A549 (cell line): ENCODE measurements around the gene DCAF11.

Experiments
- ATOH8 ChIP-seq: fragments of 250-450 bp; sonication (Bioruptor Pico); IDR thresholded peaks from 2 replicates; pipeline ENCODE4 v1.5.0; 2020; ENCODE audit warnings: low read depth, mild to moderate bottlenecking, moderate library complexity
- CBX8 ChIP-seq: fragments of 200-600 bp; sonication (generic); IDR thresholded peaks from 2 replicates; pipeline ENCODE4 v1.6.1; 2016
- CTCF ChIP-seq: fragments of >200 bp; sonication (Bioruptor Twin); formaldehyde crosslinking; IDR thresholded peaks from 3 replicates; pipeline ENCODE4 v1.5.1; 2016
- EP300 ChIP-seq, 2 experiments: fragments of >200 bp; sonication (Bioruptor Twin); formaldehyde crosslinking; IDR thresholded peaks; 2 replicates in 1 of 2; 3 replicates in 1 of 2; pipeline ENCODE4 v1.6.1; 2016 to 2017
- HOXA7 ChIP-seq: fragments of 250-450 bp; sonication (Bioruptor Pico); IDR thresholded peaks from 2 replicates; pipeline ENCODE4 v1.5.0; 2020; ENCODE audit warnings: mild to moderate bottlenecking, moderate library complexity
- JUN ChIP-seq, 2 experiments: fragments of >200 bp; sonication (Bioruptor Twin); formaldehyde crosslinking; IDR thresholded peaks; 2 replicates in 1 of 2; 3 replicates in 1 of 2; pipeline ENCODE4 v1.6.1; 2016 to 2017
- POLR2A ChIP-seq: IDR thresholded peaks from 2 replicates; pipeline ENCODE4 v1.6.1; 2012; ENCODE audit warnings: mild to moderate bottlenecking, low read length
- REST ChIP-seq: fragments of 200-600 bp; sonication (generic); IDR thresholded peaks from 2 replicates; pipeline ENCODE4 v1.6.1; 2016; ENCODE audit warnings: antibody characterized with exemption, mild to moderate bottlenecking, moderate library complexity
- ZFP36 ChIP-seq: fragments of 450-650 bp; IDR thresholded peaks from 2 replicates; pipeline ENCODE4 v1.6.1; 2014; ENCODE audit warnings: borderline replicate concordance; ENCODE audit not compliant: partially characterized antibody
- ZNF302 ChIP-seq: fragments of 250-450 bp; sonication (Bioruptor Pico); IDR thresholded peaks from 2 replicates; pipeline ENCODE4 v1.9.0; 2021; ENCODE audit warnings: inconsistent platforms, mild to moderate bottlenecking, moderate library complexity

- TF ChIP-seq CTCF (no peak), EP300 (IDR thresholded peaks at IDR 0.05) (no peak), JUN (IDR thresholded peaks at IDR 0.05) (no peak), CBX8 (no peak), HOXA7 (CRISPR knock-in tag) (no peak), REST (no peak), ZNF302 (CRISPR knock-in tag) (no peak), ATOH8 (CRISPR knock-in tag) (no peak), ZFP36 (no peak), POLR2A (no peak)
These were observed 57.8 kb downstream of the DCAF11 start for GRCh38 chr14:24172261-24172860.
